ENCODE results near the gene LAMA2. TPM values are rescaled to one million over a fixed set of nuclear protein-coding genes. Genes with fewer than 3 reads are reported as not detected.
A peak's percentile ranks its signal among the peaks of the same experiment; 100 is the strongest.

The LAMA2 gene
- total RNA-seq, 1 donor from 2014 or later = 115 TPM

GRCh38 chr6:129475477-129476247 lies 592.7 kb downstream of the LAMA2 start:
- intact Hi-C loops (cut with DNase I) = no loop called here
- ATAC-seq (ENCODE audit: poor library complexity) (peak; percentile 36), DNase-seq (no peak)

- no peak for ATAC-seq (ENCODE audit: poor library complexity)
- DNase-seq = no peak
- intact Hi-C loops (cut with DNase I) = no loop called here
These were observed 593.3 kb downstream of the LAMA2 start for GRCh38 chr6:129476248-129476564.

- intact Hi-C loops (cut with DNase I) = no loop called here
- ATAC-seq (ENCODE audit: poor library complexity) (no peak), DNase-seq (no peak)
These were observed 593.9 kb downstream of the LAMA2 start for GRCh38 chr6:129476810-129477209.

- intact Hi-C loops (cut with DNase I) = no loop called here
- no peak for DNase-seq
- ATAC-seq (ENCODE audit: poor library complexity) = no peak
These were observed 595.4 kb downstream of the LAMA2 start for GRCh38 chr6:129478379-129478778.

GRCh38 chr6:129481706-129482105 lies 598.8 kb downstream of the LAMA2 start:
- intact Hi-C loops (cut with DNase I) = no loop called here
- ATAC-seq (ENCODE audit: poor library complexity) (no peak), DNase-seq (no peak)

- DNase-seq (no peak), ATAC-seq (ENCODE audit: poor library complexity) (no peak)
- intact Hi-C loops (cut with DNase I) = no loop called here
These were observed 602.8 kb downstream of the LAMA2 start for GRCh38 chr6:129485746-129486145.

GRCh38 chr6:129486327-129486726 lies 603.4 kb downstream of the LAMA2 start:
- ATAC-seq (ENCODE audit: poor library complexity) (no peak), DNase-seq (no peak)
- intact Hi-C loops (cut with DNase I) = no loop called here

- DNase-seq = no peak
- intact Hi-C loops (cut with DNase I) = no loop called here
- ATAC-seq (ENCODE audit: poor library complexity) = no peak
These were observed 605.4 kb downstream of the LAMA2 start for GRCh38 chr6:129488313-129488712.

- no peak for ATAC-seq (ENCODE audit: poor library complexity)
- no peak for DNase-seq
- intact Hi-C loops (cut with DNase I) = no loop called here
These were observed 606.4 kb downstream of the LAMA2 start for GRCh38 chr6:129489215-129489765.

GRCh38 chr6:129490521-129491255 lies 607.8 kb downstream of the LAMA2 start:
- peak; percentile 74 for ATAC-seq (ENCODE audit: poor library complexity)
- intact Hi-C loops (cut with DNase I) = no loop called here
- DNase-seq = no peak

GRCh38 chr6:129491436-129491835 lies 608.5 kb downstream of the LAMA2 start:
- ATAC-seq (ENCODE audit: poor library complexity) (no peak), DNase-seq (no peak)
- intact Hi-C loops (cut with DNase I) = no loop called here

- no peak for ATAC-seq (ENCODE audit: poor library complexity)
- intact Hi-C loops (cut with DNase I) = no loop called here
- DNase-seq = no peak
These were observed 609.3 kb downstream of the LAMA2 start for GRCh38 chr6:129492260-129492659.

- no peak for ATAC-seq (ENCODE audit: poor library complexity)
- intact Hi-C loops (cut with DNase I) = no loop called here
- no peak for DNase-seq
These were observed 610.5 kb downstream of the LAMA2 start for GRCh38 chr6:129493354-129493902.

GRCh38 chr6:129494099-129494498 lies 611.2 kb downstream of the LAMA2 start:
- ATAC-seq (ENCODE audit: poor library complexity) (no peak), DNase-seq (no peak)
- intact Hi-C loops (cut with DNase I) = no loop called here

- DNase-seq (no peak), ATAC-seq (ENCODE audit: poor library complexity) (no peak)
- intact Hi-C loops (cut with DNase I) = no loop called here
These were observed 611.6 kb downstream of the LAMA2 start for GRCh38 chr6:129494586-129494985.

- ATAC-seq (ENCODE audit: poor library complexity) = no peak
- no peak for DNase-seq
- intact Hi-C loops (cut with DNase I) = loop anchor here (5.0 kb wide), 1 partner anchor 82 kb away; no protein-coding TSS in a partner anchor
These were observed 612.7 kb downstream of the LAMA2 start for GRCh38 chr6:129495652-129496051.

GRCh38 chr6:129497481-129498441 lies 614.8 kb downstream of the LAMA2 start:
- no peak for DNase-seq
- intact Hi-C loops (cut with DNase I) = loop anchor here (5.0 kb wide), 1 partner anchor 80 kb away; no protein-coding TSS in a partner anchor
- ATAC-seq (ENCODE audit: poor library complexity) = peak; percentile 40

- no peak for ATAC-seq (ENCODE audit: poor library complexity)
- intact Hi-C loops (cut with DNase I) = loop anchor here (5.0 kb wide), 1 partner anchor 79 kb away; no protein-coding TSS in a partner anchor
These were observed 615.6 kb downstream of the LAMA2 start for GRCh38 chr6:129498541-129498940.

More at GRCh38 chr6:129498541-129498940, 615.6 kb downstream of the LAMA2 start:
- DNase-seq = no peak

Data from Right ventricle myocardium superior (tissue), 1 donor.